Adrenal gland (tissue), 12 donors: Measurements from ENCODE around the gene AFMID. TPM values are rescaled to one million over a fixed set of nuclear protein-coding genes. Genes with fewer than 3 reads are reported as not detected.

ENCODE experiments used
- DNase-seq, 7 donors: peaks; one replicate each; pipeline ENCODE4 v3.0.0-alpha.2; 2019 to 2020
- H3K27ac ChIP-seq, 5 donors: fragments of 200-600 bp; sonication (generic) in 4 of 5; 1 replicate in 3 of 5; 2 replicates in 2 of 5; pipeline versions ENCODE4 v1.5.1 to v1.8.0; 2016 to 2020; ENCODE audit warnings: mild to moderate bottlenecking in 1 of 5
- H3K27me3 ChIP-seq: fragments of 200-600 bp; 2 replicates; pipeline ENCODE4 v1.8.0; 2021
- H3K36me3 ChIP-seq, 2 donors: fragments of 200-600 bp; replicated peaks in 1 of 2; 1 replicate in 1 of 2; 2 replicates in 1 of 2; pipeline versions ENCODE4 v1.5.1 to v1.8.0; 2018 to 2022
- H3K4me1 ChIP-seq, 2 donors: fragments of 200-600 bp; replicated peaks in 1 of 2; 1 replicate in 1 of 2; 2 replicates in 1 of 2; pipeline versions ENCODE4 v1.5.1 to v1.8.0; 2018 to 2021
- H3K4me3 ChIP-seq, 4 donors: fragments of 200-600 bp; sonication (generic) in 3 of 4; one replicate each; pipeline ENCODE4 v1.5.1; 2016 to 2018
- H3K9me3 ChIP-seq, 3 donors: fragments of 200-600 bp; sonication (generic) in 1 of 3; replicated peaks in 1 of 3; 1 replicate in 2 of 3; 2 replicates in 1 of 3; pipeline versions ENCODE4 v1.5.1 to v1.8.0; 2016 to 2021
- CTCF ChIP-seq, 6 experiments: fragments of 450-650 bp in 4 of 6; fragments of 200-600 bp in 2 of 6; sonication (generic) in 1 of 6; IDR thresholded peaks; 1 replicate in 5 of 6; 2 replicates in 1 of 6; pipeline versions ENCODE4 v1.5.1 to v1.8.0; 2016 to 2021; ENCODE audit warnings: antibody characterized with exemption in 6 of 6, mild to moderate bottlenecking in 2 of 6, moderate library complexity in 1 of 6
- POLR2A ChIP-seq, 2 donors: fragments of 450-650 bp; IDR thresholded peaks; one replicate each; pipeline ENCODE4 v1.6.1; 2017; ENCODE audit warnings: antibody characterized with exemption in 2 of 2, mild to moderate bottlenecking in 2 of 2, moderate library complexity in 1 of 2
- WGBS, 4 donors: extraction: QIAGEN DNeasy Blood & Tissue Kit in 2 of 4; methylation state at CpG; one replicate each; pipeline versions ENCODE4 v1.1.5 to v1.1.7; 2013 to 2017; 5-methylcytosine and 5-hydroxymethylcytosine counted together
- intact Hi-C, 2 donors: fragments of 100-400 bp; cut with DNase I; formaldehyde crosslinking; loops; one replicate each; pipeline versions ENCODE4 v1.14.1 to v1.15.0; 2022 to 2023
- polyA plus RNA-seq, 3 donors: library from polyadenylated mRNA; stranded (reverse); fragments of 200-250 nt in 2 of 3; fragments of 350-450 nt in 1 of 3; fragmentation: Illumina TruSeq in 1 of 3; extraction: RNeasy Lipid Tissue Mini Kit (QIAGEN cat#74804) in 1 of 3; gene quantifications; one replicate each; pipeline ENCODE4 v1.2.3, GENCODE V29; 2013 to 2014
- total RNA-seq, 9 donors: library from RNA; depleted of rRNA in 4 of 9; stranded (reverse); fragments of >200 nt in 4 of 9; fragments of 120-200 nt in 1 of 9; fragmentation: NEBNext Ultra II Directional in 1 of 9; extraction: Animal tissue kit (Norgen Biotek cat#: 25700) in 1 of 9; gene quantifications; one replicate each; pipeline versions ENCODE4 v1.1.0 to v1.2.4, GENCODE V29; 2013 to 2023
- donor health status: healthy with polysubstance abuse.
- donor health status: Bipolar disorder and iron deficiency.
- donor health status: DM: yes; HTN: yes; CAD: no.
- donor health status: DM: no; HTN: no; CAD: no.
- donor health status: DM: no; HTN: no; CAD: no.
- donor health status: DM: yes; HTN: yes; CAD: no.

AFMID gene
- total and polyA plus RNA-seq, 12 donors, result 4.5 to 32.9 (median 16.9) TPM

- Histone ChIP-seq H3K27me3 (no peaks in the 10 kb centered on the region), H3K9me3 (no peaks in the 10 kb centered on the region), H3K27ac (no peak overlapping the region), H3K4me1 (no peaks in the 10 kb centered on the region), H3K4me3 (no peak overlapping the region), H3K36me3 (no peaks in the 10 kb centered on the region)
- TF ChIP-seq CTCF (IDR thresholded peaks at IDR 0.05) (no peak), POLR2A (IDR thresholded peaks at IDR 0.05) (no peak)
- intact Hi-C loops, result no loop called here
- DNase-seq, result no peak
- 85 to 97% (median 90%) methylated on average over 6 to 8 of the region's 8 CpGs for WGBS, 4 donors
Measured at GRCh38 chr17:78202666-78203065, 15.5 kb downstream of the AFMID start.

GRCh38 chr17:78204387-78205123 is 17.4 kb downstream of the AFMID start:
- intact Hi-C loops, result no loop called here
- DNase-seq, result no peak
- H3K36me3 ChIP-seq, result no peaks in the 10 kb centered on the region
- TF ChIP-seq CTCF (IDR thresholded peaks at IDR 0.05), result no peak
- TF ChIP-seq POLR2A (IDR thresholded peaks at IDR 0.05), result no peak
- WGBS, 4 donors, result 91 to 96% (median 93%) methylated on average over 17 to 22 of the region's 22 CpGs
- H3K4me1 ChIP-seq, result no peaks in the 10 kb centered on the region
- no peak overlapping the region for H3K27ac ChIP-seq
- H3K9me3 ChIP-seq, result no peaks in the 10 kb centered on the region
- H3K4me3 ChIP-seq, result no peak overlapping the region
- H3K27me3 ChIP-seq, result no peaks in the 10 kb centered on the region

- H3K27me3 ChIP-seq, result no peaks in the 10 kb centered on the region
- H3K36me3 ChIP-seq, result no peaks in the 10 kb centered on the region
- H3K4me1 ChIP-seq, result no peaks in the 10 kb centered on the region
- TF ChIP-seq POLR2A (IDR thresholded peaks at IDR 0.05), result no peak
- no peak for TF ChIP-seq CTCF (IDR thresholded peaks at IDR 0.05)
- 82 to 90% (median 86%) methylated on average over 10 to 17 of the region's 17 CpGs for WGBS, 4 donors
- no peak for DNase-seq
- no peak overlapping the region for H3K4me3 ChIP-seq
- intact Hi-C loops, result no loop called here
- no peak overlapping the region for H3K27ac ChIP-seq
- H3K9me3 ChIP-seq, result no peaks in the 10 kb centered on the region
Measured at GRCh38 chr17:78205124-78205775, 18.1 kb downstream of the AFMID start.

GRCh38 chr17:78206298-78206697 is 19.1 kb downstream of the AFMID start:
- TF ChIP-seq POLR2A (IDR thresholded peaks at IDR 0.05), result no peak
- TF ChIP-seq CTCF (IDR thresholded peaks at IDR 0.05), result no peak
- no peak for DNase-seq
- H3K36me3 ChIP-seq, result no peaks in the 10 kb centered on the region

More at GRCh38 chr17:78206298-78206697, 19.1 kb downstream of the AFMID start:
- Histone ChIP-seq H3K27ac (no peak overlapping the region), H3K4me1 (no peaks in the 10 kb centered on the region), H3K9me3 (no peaks in the 10 kb centered on the region), H3K4me3 (no peak overlapping the region), H3K27me3 (no peaks in the 10 kb centered on the region)
- intact Hi-C loops, result no loop called here
- 77 to 87% (median 80%) methylated on average over 7 of the region's 7 CpGs for WGBS, 4 donors
